Spleen (tissue), 7 donors: ENCODE measurements around the gene ITM2B.

Experiments used
- POLR2A ChIP-seq, 3 donors: fragments of 450-650 bp; IDR thresholded peaks; one replicate each; pipeline ENCODE4 v1.5.1; 2017; ENCODE audit warnings: antibody characterized with exemption in 3 of 3, mild to moderate bottlenecking in 1 of 3
- TF ChIP-seq, protein P1 (sequence below), 11 experiments: fragments of 200-600 bp in 7 of 11; fragments of 450-650 bp in 4 of 11; sonication (generic) in 4 of 11; IDR thresholded peaks in 8 of 11; conservative IDR thresholded peaks in 3 of 11; 1 replicate in 7 of 11; 2 replicates in 4 of 11; pipeline versions ENCODE4 v1.4.0 to v1.8.0; 2016 to 2021; ENCODE audit warnings: antibody characterized with exemption in 11 of 11, inconsistent platforms in 4 of 11, mild to moderate bottlenecking in 1 of 11
- donor health status: DM: no; HTN: no; CAD: no; lungs with moderate emphysema.
- donor health status: DM: no; HTN: no; CAD: no.
- donor health status: DM: no; HTN: no; CAD: no.

DNA sequence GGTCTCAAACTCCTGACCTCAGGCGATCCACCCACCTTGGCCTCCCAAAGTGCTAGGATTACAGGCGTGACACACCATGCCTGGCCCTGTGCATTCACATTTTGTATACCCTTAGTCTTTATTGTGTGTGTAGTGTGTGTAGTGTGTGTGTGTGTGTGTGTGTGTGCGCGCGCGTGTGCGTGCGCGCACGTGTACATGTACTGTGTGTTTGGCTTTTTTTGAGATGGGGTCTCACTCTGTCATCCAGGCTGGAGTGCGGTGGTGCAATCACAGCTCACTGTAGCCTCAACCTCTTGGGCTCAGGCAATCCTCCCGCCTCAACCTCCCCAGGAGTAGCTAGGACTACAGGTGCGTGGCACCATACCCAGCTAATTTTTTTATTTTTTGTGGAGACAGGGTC is 22.1 kb downstream of the ITM2B start:
- TF ChIP-seq, protein P1, sequence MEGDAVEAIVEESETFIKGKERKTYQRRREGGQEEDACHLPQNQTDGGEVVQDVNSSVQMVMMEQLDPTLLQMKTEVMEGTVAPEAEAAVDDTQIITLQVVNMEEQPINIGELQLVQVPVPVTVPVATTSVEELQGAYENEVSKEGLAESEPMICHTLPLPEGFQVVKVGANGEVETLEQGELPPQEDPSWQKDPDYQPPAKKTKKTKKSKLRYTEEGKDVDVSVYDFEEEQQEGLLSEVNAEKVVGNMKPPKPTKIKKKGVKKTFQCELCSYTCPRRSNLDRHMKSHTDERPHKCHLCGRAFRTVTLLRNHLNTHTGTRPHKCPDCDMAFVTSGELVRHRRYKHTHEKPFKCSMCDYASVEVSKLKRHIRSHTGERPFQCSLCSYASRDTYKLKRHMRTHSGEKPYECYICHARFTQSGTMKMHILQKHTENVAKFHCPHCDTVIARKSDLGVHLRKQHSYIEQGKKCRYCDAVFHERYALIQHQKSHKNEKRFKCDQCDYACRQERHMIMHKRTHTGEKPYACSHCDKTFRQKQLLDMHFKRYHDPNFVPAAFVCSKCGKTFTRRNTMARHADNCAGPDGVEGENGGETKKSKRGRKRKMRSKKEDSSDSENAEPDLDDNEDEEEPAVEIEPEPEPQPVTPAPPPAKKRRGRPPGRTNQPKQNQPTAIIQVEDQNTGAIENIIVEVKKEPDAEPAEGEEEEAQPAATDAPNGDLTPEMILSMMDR (IDR thresholded peaks at IDR 0.05 in 8 of 11, conservative IDR thresholded peaks at IDR 0.05 in 3 of 11) = no peak
- TF ChIP-seq POLR2A (IDR thresholded peaks at IDR 0.05) = no peak
